CD4-positive, CD25-positive, alpha-beta regulatory T cell (primary cell): Measurements from ENCODE around the gene REM1. TPM values are rescaled to one million over a fixed set of nuclear protein-coding genes. Genes with fewer than 3 reads are reported as not detected.

Experiments used
- ATAC-seq, 2 donors: fragments of 150-1000 bp; cut with Tn5 transposase; one replicate each; pipeline ENCODE4 v1.10.0; 2021; ENCODE audit warnings: low read depth in 2 of 2, moderate number of reproducible peaks in 2 of 2, moderate library complexity in 1 of 2
- DNase-seq, 3 donors: peaks; one replicate each; pipeline versions ENCODE4 v3.0.0 to v3.0.0-alpha.2; 2012 to 2022; ENCODE audit warnings: mixed read lengths in 1 of 3
- H3K27ac ChIP-seq: one replicate; pipeline ENCODE4 v1.7.0; 2013; ENCODE audit warnings: mild to moderate bottlenecking, low read length; ENCODE audit not compliant: insufficient read depth, poor library complexity, severe bottlenecking
- H3K27me3 ChIP-seq: one replicate; pipeline ENCODE4 v1.7.0; 2013; ENCODE audit warnings: low read length; ENCODE audit not compliant: control insufficient read depth, insufficient read depth
- H3K36me3 ChIP-seq: one replicate; pipeline ENCODE4 v1.7.0; 2013; ENCODE audit warnings: mild to moderate bottlenecking, low read length, moderate library complexity; ENCODE audit not compliant: control insufficient read depth, insufficient read depth
- H3K4me1 ChIP-seq: 2 replicates; pipeline ENCODE4 v1.7.0; 2013; ENCODE audit warnings: mild to moderate bottlenecking, low read length; ENCODE audit not compliant: insufficient read depth, control insufficient read depth, poor library complexity, severe bottlenecking
- H3K4me3 ChIP-seq: one replicate; pipeline ENCODE4 v1.7.0; 2013; ENCODE audit warnings: low read depth, mild to moderate bottlenecking, low read length, moderate library complexity
- H3K9me3 ChIP-seq, 2 experiments: 1 replicate in 1 of 2; 2 replicates in 1 of 2; pipeline ENCODE4 v1.7.0; 2013; ENCODE audit warnings: low read length in 2 of 2, mild to moderate bottlenecking in 1 of 2, moderate library complexity in 1 of 2; ENCODE audit not compliant: control insufficient read depth in 2 of 2
- H3K27ac Mint-ChIP-seq, 3 donors: one replicate each; pipeline ENCODE4 v1.8.0; 2020 to 2022; ENCODE audit warnings: mild to moderate bottlenecking in 3 of 3, mixed read lengths in 3 of 3, moderate library complexity in 2 of 3
- H3K27me3 Mint-ChIP-seq: one replicate; pipeline ENCODE4 v1.8.0; 2022; ENCODE audit warnings: mild to moderate bottlenecking, mixed read lengths
- H3K36me3 Mint-ChIP-seq: one replicate; pipeline ENCODE4 v1.8.0; 2020; ENCODE audit warnings: mixed read lengths
- H3K4me1 Mint-ChIP-seq, 4 donors: one replicate each; pipeline ENCODE4 v1.8.0; 2020 to 2022; ENCODE audit warnings: mixed read lengths in 4 of 4, mild to moderate bottlenecking in 1 of 4
- H3K4me3 Mint-ChIP-seq, 4 donors: one replicate each; pipeline ENCODE4 v1.8.0; 2020 to 2022; ENCODE audit warnings: mild to moderate bottlenecking in 4 of 4, mixed read lengths in 4 of 4, moderate library complexity in 3 of 4
- H3K9me3 Mint-ChIP-seq, 7 donors: one replicate each; pipeline ENCODE4 v1.8.0; 2020 to 2022; ENCODE audit warnings: mixed read lengths in 7 of 7, mild to moderate bottlenecking in 3 of 7, moderate library complexity in 2 of 7
- polyA plus RNA-seq, 4 donors: library from polyadenylated mRNA; unstranded; fragments of 300-500 nt; fragmentation: Illumina TruSeq; gene quantifications; one replicate each; pipeline ENCODE4 v1.2.3, GENCODE V29; 2021
- total RNA-seq: library from RNA; stranded (reverse); gene quantifications from one replicate; pipeline ENCODE4 v1.2.3, GENCODE V29; 2022

REM1 gene
- total and polyA plus RNA-seq, 5 donors from 2014 or later = not detected

DNA sequence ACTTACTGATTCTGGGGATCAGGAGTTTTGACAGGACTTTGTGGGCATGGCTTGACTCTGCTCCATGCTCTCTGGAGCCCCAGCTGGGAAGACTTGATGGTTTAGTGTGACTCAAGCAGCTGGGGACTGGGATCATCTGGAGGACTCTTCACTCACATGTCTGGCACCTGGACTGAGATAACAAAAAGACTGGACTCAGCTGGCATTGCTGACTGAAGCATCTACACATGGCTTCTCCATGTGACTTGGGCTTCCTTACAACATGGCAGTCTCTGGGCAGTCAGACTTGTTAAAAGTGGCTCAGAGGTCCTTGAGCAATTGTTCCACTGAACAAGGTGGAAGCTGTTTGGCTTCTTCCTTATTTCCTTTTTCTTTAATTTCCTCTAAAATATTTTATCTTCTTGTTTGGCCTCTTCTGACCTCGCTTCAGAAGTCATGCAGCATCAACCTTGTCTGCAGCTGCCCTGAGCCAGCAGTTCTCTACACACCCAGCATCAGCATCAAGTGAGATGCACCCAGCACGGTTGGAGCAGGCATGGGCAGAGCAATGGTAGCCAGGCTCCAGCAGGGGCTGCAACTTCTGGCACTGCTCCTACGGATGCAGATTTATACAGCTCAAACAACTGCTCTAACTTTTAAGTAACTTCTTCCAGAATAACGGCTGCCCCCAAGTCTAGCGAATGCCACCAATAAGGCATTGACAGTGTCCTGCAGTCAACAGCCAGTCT lies 33.6 kb downstream of the REM1 start:
- ATAC-seq = no peak
- H3K4me1 Mint-ChIP-seq = peaks cover 0 to 3% (median under 1%) of the 10 kb centered on the region in 4 donors
- no peak overlapping the region for H3K4me3 ChIP-seq
- no peak overlapping the region for H3K27ac Mint-ChIP-seq
- no peaks in the 10 kb centered on the region for H3K9me3 ChIP-seq
- no peaks in the 10 kb centered on the region for H3K4me1 ChIP-seq
- H3K9me3 Mint-ChIP-seq = peaks cover 0 to 3% (median 0%) of the 10 kb centered on the region in 7 donors
- H3K27me3 ChIP-seq = no peaks in the 10 kb centered on the region
- no peaks in the 10 kb centered on the region for H3K36me3 Mint-ChIP-seq
- no peaks in the 10 kb centered on the region for H3K36me3 ChIP-seq
- peaks cover 14% of the 10 kb centered on the region for H3K27me3 Mint-ChIP-seq
- H3K4me3 Mint-ChIP-seq = no peak overlapping the region
- no peak for DNase-seq
- H3K27ac ChIP-seq = no peak overlapping the region

DNA sequence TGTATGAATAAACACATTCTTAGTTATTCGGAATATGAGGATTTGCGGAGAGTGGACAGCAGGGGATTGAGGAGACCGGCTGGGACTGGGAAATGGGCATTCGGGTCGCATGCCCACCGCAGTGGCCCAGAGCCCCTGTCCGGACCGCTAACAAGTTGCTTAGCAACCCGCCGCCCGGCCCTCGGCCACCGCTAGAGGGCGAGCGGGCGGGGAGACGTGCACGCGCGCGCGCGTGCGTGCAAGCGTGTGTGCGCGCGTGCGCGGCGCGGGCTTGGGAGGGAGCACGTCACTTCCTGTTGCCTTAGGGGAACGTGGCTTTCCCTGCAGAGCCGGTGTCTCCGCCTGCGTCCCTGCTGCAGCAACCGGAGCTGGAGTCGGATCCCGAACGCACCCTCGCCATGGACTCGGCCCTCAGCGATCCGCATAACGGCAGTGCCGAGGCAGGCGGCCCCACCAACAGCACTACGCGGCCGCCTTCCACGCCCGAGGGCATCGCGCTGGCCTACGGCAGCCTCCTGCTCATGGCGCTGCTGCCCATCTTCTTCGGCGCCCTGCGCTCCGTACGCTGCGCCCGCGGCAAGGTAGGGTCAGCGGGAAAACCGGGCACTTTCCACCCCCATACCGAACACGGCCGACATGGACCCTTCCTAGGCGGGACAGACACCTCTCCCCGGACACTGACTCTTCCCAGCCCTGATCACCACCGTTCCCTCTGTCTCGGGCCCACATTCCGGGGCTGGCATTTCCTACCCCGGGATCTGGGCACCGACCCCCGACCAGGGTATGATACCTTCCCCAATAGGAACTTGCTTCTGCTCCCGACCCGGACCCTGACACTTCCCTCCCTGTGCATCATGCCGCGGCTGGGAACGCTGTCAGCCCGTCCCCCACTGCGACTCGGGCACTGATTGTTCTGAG lies 39.3 kb downstream of the REM1 start, which contains the start of gene HM13:
HM13 (plus strand) TSS at position 289 of the 918 bp plus-strand sequence; CDS start at position 399, 110 bp downstream.
- Mint-ChIP-seq H3K4me3 (no peak within 1 kb of the TSS), H3K27me3 (no peaks in the 10 kb centered on the region)

DNA sequence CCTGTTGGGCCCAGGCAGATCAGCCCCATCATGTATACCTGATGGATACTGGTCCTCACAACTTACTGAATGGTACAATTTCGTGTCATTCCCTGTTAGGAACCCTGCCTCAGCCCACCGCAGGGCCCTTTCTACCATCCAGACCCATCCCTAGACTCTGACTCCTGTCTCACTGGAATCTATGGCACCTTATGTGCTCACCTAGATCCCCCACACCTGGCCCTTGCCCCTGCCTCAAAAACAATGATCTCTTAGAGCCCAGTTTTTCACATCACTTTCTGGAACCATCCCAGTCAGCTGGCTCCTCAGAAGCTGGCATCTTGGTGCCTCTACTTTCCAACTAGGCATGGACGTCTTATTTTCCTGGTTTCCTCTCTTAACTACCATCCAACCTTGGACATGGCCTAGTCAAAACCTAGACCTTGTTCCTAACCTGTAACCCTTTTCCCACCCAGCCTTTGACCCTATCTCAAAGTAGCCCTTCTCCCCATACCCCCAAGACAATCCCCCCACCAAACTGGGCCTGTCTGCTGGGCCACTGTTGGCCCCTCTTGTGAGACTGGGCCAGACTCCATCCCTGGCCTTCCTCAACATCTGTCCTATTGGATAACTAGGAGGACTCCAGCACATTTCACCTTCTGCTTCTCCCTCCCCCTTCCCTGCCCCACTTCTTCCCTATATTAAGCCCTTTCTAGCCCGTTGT lies 40.1 kb downstream of the REM1 start:
- no peaks in the 10 kb centered on the region for H3K27me3 ChIP-seq
- Mint-ChIP-seq H3K4me1 (peaks cover 0 to 20% (median 11%) of the 10 kb centered on the region in 4 donors), H3K9me3 (no peaks in the 10 kb centered on the region), H3K27me3 (no peaks in the 10 kb centered on the region), H3K36me3 (peaks cover 5% of the 10 kb centered on the region), H3K4me3 (no peak overlapping the region), H3K27ac (no peak overlapping the region)
- H3K4me1 ChIP-seq = peaks cover 41% of the 10 kb centered on the region
- peak overlapping the region; percentile 88 for H3K4me3 ChIP-seq
- peak overlapping the region; percentile 72 for H3K27ac ChIP-seq
- DNase-seq = no peak
- no peaks in the 10 kb centered on the region for H3K9me3 ChIP-seq
- ATAC-seq = no peak
- peaks cover 3% of the 10 kb centered on the region for H3K36me3 ChIP-seq

More for the DNA sequence above, 39.3 kb downstream of the REM1 start, which contains the start of gene HM13:
- H3K4me1 ChIP-seq = peaks cover 41% of the 10 kb centered on the region
- Mint-ChIP-seq H3K36me3 (peaks cover 3% of the 10 kb centered on the region), H3K9me3 (no peaks in the 10 kb centered on the region), H3K27ac (peak within 1 kb of the TSS in 2 of 3 donors; percentile 40 to 67), H3K4me1 (peaks cover 0 to 14% (median 8%) of the 10 kb centered on the region in 4 donors)
- no peaks in the 10 kb centered on the region for H3K9me3 ChIP-seq
- DNase-seq = peak; percentile 86 to 95 (median 87)
- peak; percentile 84 to 85 for ATAC-seq
- peak within 1 kb of the TSS; percentile 88 for H3K4me3 ChIP-seq
- H3K36me3 ChIP-seq = peaks cover under 1% of the 10 kb centered on the region
- peak within 1 kb of the TSS; percentile 72 for H3K27ac ChIP-seq
- no peaks in the 10 kb centered on the region for H3K27me3 ChIP-seq

DNA sequence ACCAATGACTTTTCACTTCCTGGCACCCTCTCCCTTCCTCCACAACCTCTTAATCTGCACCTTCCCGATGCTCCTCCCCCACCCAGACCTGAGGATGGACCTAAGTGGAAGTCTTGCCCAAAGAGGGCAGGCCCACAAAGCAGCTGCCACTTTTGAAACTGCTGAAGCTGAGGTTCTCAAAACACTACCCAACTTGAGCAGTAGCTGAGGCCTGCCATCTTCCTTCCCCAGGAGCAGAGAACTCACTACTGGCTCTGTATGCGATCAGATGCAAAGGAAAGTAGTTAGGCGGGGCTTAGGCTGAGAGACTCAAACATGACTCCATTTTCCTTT lies 40.7 kb downstream of the REM1 start:
- peaks cover 41% of the 10 kb centered on the region for H3K4me1 ChIP-seq

DNA sequence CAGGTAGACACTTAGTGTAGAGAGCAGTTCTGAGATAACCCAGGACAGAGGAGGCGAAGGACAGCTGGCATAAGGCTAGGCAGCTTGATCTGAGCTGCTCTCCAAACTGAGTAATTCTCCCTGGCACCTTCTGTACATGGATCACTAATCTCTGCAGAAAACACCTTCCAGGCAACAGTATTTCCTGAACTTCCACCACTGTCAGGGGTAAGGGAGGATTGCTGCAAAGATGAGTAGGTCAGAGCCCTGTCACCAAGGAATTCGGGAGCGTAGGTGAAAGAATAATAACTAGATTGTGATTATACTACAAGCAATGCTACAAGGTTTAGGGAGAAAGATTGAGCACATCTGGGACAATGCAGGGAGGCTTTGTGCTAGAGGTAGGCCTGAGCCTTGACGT lies 41.1 kb downstream of the REM1 start:
- ATAC-seq (no peak), DNase-seq (no peak)
- no peak overlapping the region for H3K27ac Mint-ChIP-seq
- H3K4me1 Mint-ChIP-seq = peaks cover 5 to 30% (median 17%) of the 10 kb centered on the region in 4 donors
- H3K4me3 Mint-ChIP-seq = no peak overlapping the region
- H3K27me3 Mint-ChIP-seq = no peaks in the 10 kb centered on the region
- no peaks in the 10 kb centered on the region for H3K9me3 Mint-ChIP-seq
- H3K4me1 ChIP-seq = peaks cover 41% of the 10 kb centered on the region
- H3K36me3 ChIP-seq = peaks cover 10% of the 10 kb centered on the region
- H3K27ac ChIP-seq = peak overlapping the region; percentile 36
- H3K4me3 ChIP-seq = peak overlapping the region; percentile 88
- H3K9me3 ChIP-seq = no peaks in the 10 kb centered on the region
- no peaks in the 10 kb centered on the region for H3K27me3 ChIP-seq
- peaks cover 5% of the 10 kb centered on the region for H3K36me3 Mint-ChIP-seq

More for the DNA sequence above, 40.7 kb downstream of the REM1 start:
- Mint-ChIP-seq H3K27me3 (no peaks in the 10 kb centered on the region), H3K4me1 (peaks cover under 1 to 25% (median 14%) of the 10 kb centered on the region in 4 donors), H3K4me3 (no peak overlapping the region), H3K36me3 (peaks cover 5% of the 10 kb centered on the region), H3K27ac (no peak overlapping the region), H3K9me3 (no peaks in the 10 kb centered on the region)
- DNase-seq (peak in 1 of 3 donors; percentile 58), ATAC-seq (no peak)
- Histone ChIP-seq H3K36me3 (peaks cover 7% of the 10 kb centered on the region), H3K9me3 (no peaks in the 10 kb centered on the region), H3K27ac (peak overlapping the region; percentile 36), H3K4me3 (peak overlapping the region; percentile 88), H3K27me3 (no peaks in the 10 kb centered on the region)

DNA sequence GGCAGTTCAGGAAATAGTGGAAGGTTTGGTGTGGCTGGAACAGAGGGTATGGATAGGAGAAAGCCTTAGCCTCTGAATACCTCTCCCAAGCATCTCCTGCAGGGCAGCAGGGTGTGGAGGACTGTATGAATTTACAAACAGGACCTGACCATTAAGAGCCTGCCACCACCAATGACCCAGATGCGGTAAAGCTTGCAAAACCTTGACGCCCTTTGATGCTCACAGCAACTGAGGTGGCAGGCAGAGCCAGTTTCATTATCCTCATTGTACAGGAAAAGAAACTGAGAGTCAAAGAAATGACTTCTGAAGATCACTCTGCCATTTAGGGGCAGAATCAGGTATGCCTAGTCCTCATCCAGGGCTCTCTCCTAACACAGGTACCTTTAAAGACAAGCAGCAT lies 41.6 kb downstream of the REM1 start:
- DNase-seq = peak in 1 of 3 donors; percentile 63
- Histone ChIP-seq H3K4me1 (peaks cover 41% of the 10 kb centered on the region), H3K4me3 (peak overlapping the region; percentile 88)

DNA sequence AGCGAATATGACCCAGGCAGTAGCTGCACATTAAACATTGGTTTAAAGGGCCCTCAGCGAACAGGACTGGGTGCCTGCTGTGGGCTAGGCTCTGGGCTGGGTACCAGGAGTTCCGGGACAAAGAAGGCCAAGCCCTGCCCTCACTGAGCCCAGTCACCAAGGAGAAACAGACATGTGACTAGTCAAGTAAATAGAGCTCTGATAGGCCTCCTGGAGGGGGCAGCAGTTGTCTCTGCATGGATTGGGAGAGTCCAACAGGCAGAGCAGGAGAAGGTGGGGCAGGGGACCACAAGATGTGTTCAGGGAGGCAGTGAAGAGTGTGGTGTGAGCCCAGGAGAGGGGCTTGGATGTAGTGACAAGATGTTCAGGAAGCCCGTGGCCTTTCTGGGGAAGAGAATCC lies 42.3 kb downstream of the REM1 start:
- H3K27me3 ChIP-seq = no peaks in the 10 kb centered on the region
- H3K4me3 ChIP-seq = peak overlapping the region; percentile 88
- H3K4me1 ChIP-seq = peaks cover 41% of the 10 kb centered on the region
- Mint-ChIP-seq H3K4me1 (peaks cover 5 to 41% (median 24%) of the 10 kb centered on the region in 4 donors), H3K4me3 (no peak overlapping the region), H3K9me3 (no peaks in the 10 kb centered on the region), H3K27me3 (no peaks in the 10 kb centered on the region), H3K27ac (no peak overlapping the region), H3K36me3 (peaks cover 7% of the 10 kb centered on the region)
- no peak for DNase-seq
- no peak for ATAC-seq
- H3K27ac ChIP-seq = peak overlapping the region; percentile 34
- H3K36me3 ChIP-seq = peaks cover 17% of the 10 kb centered on the region
- H3K9me3 ChIP-seq = no peaks in the 10 kb centered on the region

More for the DNA sequence above, 41.6 kb downstream of the REM1 start:
- Histone ChIP-seq H3K27me3 (no peaks in the 10 kb centered on the region), H3K9me3 (no peaks in the 10 kb centered on the region), H3K36me3 (peaks cover 13% of the 10 kb centered on the region), H3K27ac (peak overlapping the region; percentile 34)
- H3K9me3 Mint-ChIP-seq = no peaks in the 10 kb centered on the region
- H3K4me3 Mint-ChIP-seq = no peak overlapping the region
- ATAC-seq = no peak
- peaks cover 5% of the 10 kb centered on the region for H3K36me3 Mint-ChIP-seq
- no peaks in the 10 kb centered on the region for H3K27me3 Mint-ChIP-seq
- H3K27ac Mint-ChIP-seq = no peak overlapping the region
- H3K4me1 Mint-ChIP-seq = peaks cover 5 to 35% (median 20%) of the 10 kb centered on the region in 4 donors
